Gastrocnemius medialis (tissue), 4 donors: ENCODE results near the gene BEAN1.

ENCODE experiments used
- POLR2A ChIP-seq, 2 donors: fragments of 450-650 bp; IDR thresholded peaks; one replicate each; pipeline ENCODE4 v1.6.1; 2017; ENCODE audit warnings: antibody characterized with exemption in 2 of 2, mild to moderate bottlenecking in 2 of 2, moderate library complexity in 2 of 2
- TF ChIP-seq, protein P1 (sequence below), 5 experiments: fragments of 450-650 bp in 3 of 5; fragments of 200-600 bp in 2 of 5; sonication (generic) in 2 of 5; IDR thresholded peaks in 4 of 5; conservative IDR thresholded peaks in 1 of 5; 1 replicate in 4 of 5; 2 replicates in 1 of 5; pipeline ENCODE4 v1.5.1; 2016 to 2019; ENCODE audit warnings: antibody characterized with exemption in 5 of 5, mild to moderate bottlenecking in 3 of 5, moderate library complexity in 3 of 5

GRCh38 chr16:66503612-66504011 is 76.5 kb downstream of the BEAN1 start:
- TF ChIP-seq, protein P1, sequence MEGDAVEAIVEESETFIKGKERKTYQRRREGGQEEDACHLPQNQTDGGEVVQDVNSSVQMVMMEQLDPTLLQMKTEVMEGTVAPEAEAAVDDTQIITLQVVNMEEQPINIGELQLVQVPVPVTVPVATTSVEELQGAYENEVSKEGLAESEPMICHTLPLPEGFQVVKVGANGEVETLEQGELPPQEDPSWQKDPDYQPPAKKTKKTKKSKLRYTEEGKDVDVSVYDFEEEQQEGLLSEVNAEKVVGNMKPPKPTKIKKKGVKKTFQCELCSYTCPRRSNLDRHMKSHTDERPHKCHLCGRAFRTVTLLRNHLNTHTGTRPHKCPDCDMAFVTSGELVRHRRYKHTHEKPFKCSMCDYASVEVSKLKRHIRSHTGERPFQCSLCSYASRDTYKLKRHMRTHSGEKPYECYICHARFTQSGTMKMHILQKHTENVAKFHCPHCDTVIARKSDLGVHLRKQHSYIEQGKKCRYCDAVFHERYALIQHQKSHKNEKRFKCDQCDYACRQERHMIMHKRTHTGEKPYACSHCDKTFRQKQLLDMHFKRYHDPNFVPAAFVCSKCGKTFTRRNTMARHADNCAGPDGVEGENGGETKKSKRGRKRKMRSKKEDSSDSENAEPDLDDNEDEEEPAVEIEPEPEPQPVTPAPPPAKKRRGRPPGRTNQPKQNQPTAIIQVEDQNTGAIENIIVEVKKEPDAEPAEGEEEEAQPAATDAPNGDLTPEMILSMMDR (IDR thresholded peaks at IDR 0.05 in 4 of 5, conservative IDR thresholded peaks at IDR 0.05 in 1 of 5) = no peak
- TF ChIP-seq POLR2A (IDR thresholded peaks at IDR 0.05) = no peak
